Smooth muscle cell (in vitro differentiated cells): ENCODE data around the gene RAP2A. TPM values are rescaled to one million over a fixed set of nuclear protein-coding genes. Genes with fewer than 3 reads are reported as not detected.

Experiments
- DNase-seq: peaks from one replicate; lab custom pipeline; 2025; ENCODE audit not compliant: unreplicated experiment; lab: John Stamatoyannopoulos, UW
- H2AFZ ChIP-seq: fragments of 200-600 bp; sonication (generic); 2 replicates; pipeline ENCODE4 v1.6.0; 2016; ENCODE audit warnings: antibody characterized with exemption, low read depth, mild to moderate bottlenecking
- H3F3A ChIP-seq: fragments of 200-600 bp; sonication (generic); 2 replicates; pipeline ENCODE4 v1.6.0; 2017; ENCODE audit warnings: antibody characterized with exemption, low read depth
- H3K27ac ChIP-seq: fragments of 200-600 bp; sonication (generic); 2 replicates; pipeline ENCODE4 v1.5.1; 2016; ENCODE audit warnings: low read depth, mild to moderate bottlenecking
- H3K27me3 ChIP-seq: fragments of 200-600 bp; sonication (generic); 2 replicates; pipeline ENCODE4 v1.6.1; 2016; ENCODE audit warnings: low read depth, mild to moderate bottlenecking
- H3K36me3 ChIP-seq: fragments of 200-600 bp; sonication (generic); 2 replicates; pipeline ENCODE4 v1.5.1; 2016; ENCODE audit warnings: low read depth
- H3K4me1 ChIP-seq: fragments of 200-600 bp; sonication (generic); 2 replicates; pipeline ENCODE4 v1.5.1; 2016; ENCODE audit warnings: low read depth
- H3K4me2 ChIP-seq: fragments of 200-600 bp; sonication (generic); 2 replicates; pipeline ENCODE4 v1.6.0; 2016; ENCODE audit warnings: mild to moderate bottlenecking
- H3K4me3 ChIP-seq: fragments of 200-600 bp; sonication (generic); 2 replicates; pipeline ENCODE4 v1.5.1; 2016; ENCODE audit warnings: mild to moderate bottlenecking
- H3K79me2 ChIP-seq: fragments of 200-600 bp; sonication (generic); 2 replicates; pipeline ENCODE4 v1.6.0; 2016; ENCODE audit warnings: low read depth, mild to moderate bottlenecking
- H3K9ac ChIP-seq: fragments of 200-600 bp; sonication (generic); 2 replicates; pipeline ENCODE4 v1.6.0; 2016; ENCODE audit warnings: low read depth
- H3K9me3 ChIP-seq: fragments of 200-600 bp; sonication (generic); replicated peaks from 2 replicates; pipeline ENCODE4 v1.5.1; 2016; ENCODE audit warnings: low read depth
- H4K20me1 ChIP-seq: fragments of 200-600 bp; sonication (generic); 2 replicates; pipeline ENCODE4 v1.6.0; 2016; ENCODE audit warnings: low read depth
- CTCF ChIP-seq: fragments of 200-600 bp; sonication (generic); IDR thresholded peaks from 2 replicates; pipeline ENCODE4 v1.5.1; 2017; ENCODE audit warnings: borderline replicate concordance, mild to moderate bottlenecking, antibody characterized with exemption; ENCODE audit not compliant: insufficient read depth, poor library complexity, severe bottlenecking
- WGBS: methylation state at CpG from one replicate; pipeline ENCODE4 v1.1.7; 2016; ENCODE audit warnings: low lambda C conversion rate; 5-methylcytosine and 5-hydroxymethylcytosine counted together
- polyA plus RNA-seq: library from polyadenylated mRNA; unstranded; fragments of >200 nt; fragmentation: Nextera tagmentation; extraction: Ambion mirVana; gene quantifications from 2 replicates; pipeline ENCODE4 v1.2.1, GENCODE V29; 2016
- total RNA-seq: library from RNA; depleted of rRNA; stranded (reverse); fragments of >200 nt; gene quantifications from 2 replicates; pipeline ENCODE4 v1.2.3, GENCODE V29; 2014

RAP2A gene
- total and polyA plus RNA-seq, 2 experiments from 2014 or later: 8.5 to 24.1 TPM

GRCh38 chr13:97432917-97433726 is 847 bp upstream of the RAP2A start:
- H3K4me1 ChIP-seq: peaks cover 32% of the 10 kb centered on the region
- peaks cover 38% of the 10 kb centered on the region for H3K79me2 ChIP-seq
- H3K9me3 ChIP-seq: no peaks in the 10 kb centered on the region
- DNase-seq: peak; percentile 99
- peak overlapping the region; percentile 87 for H2AFZ ChIP-seq
- peak overlapping the region; percentile 98 for H3K9ac ChIP-seq
- H3K36me3 ChIP-seq: no peaks in the 10 kb centered on the region
- peaks cover 28% of the 10 kb centered on the region for H4K20me1 ChIP-seq
- H3K27me3 ChIP-seq: no peaks in the 10 kb centered on the region
- H3F3A ChIP-seq: no peaks in the 10 kb centered on the region
- peak overlapping the region; percentile 86 for H3K4me3 ChIP-seq
- peak overlapping the region; percentile 99 for H3K27ac ChIP-seq
- TF ChIP-seq CTCF: no peak
- 1% methylated on average over 50 of the region's 50 CpGs for WGBS
- H3K4me2 ChIP-seq: peak overlapping the region; percentile 88

- Histone ChIP-seq H3F3A (no peaks in the 10 kb centered on the region), H3K36me3 (no peaks in the 10 kb centered on the region), H2AFZ (peak overlapping the region; percentile 84), H3K4me1 (peaks cover 32% of the 10 kb centered on the region), H3K9me3 (no peaks in the 10 kb centered on the region), H3K27ac (peak overlapping the region; percentile 23), H3K9ac (peak overlapping the region; percentile 74), H3K79me2 (peaks cover 53% of the 10 kb centered on the region), H3K27me3 (no peaks in the 10 kb centered on the region), H3K4me2 (peak overlapping the region; percentile 98), H4K20me1 (peaks cover 42% of the 10 kb centered on the region), H3K4me3 (peak overlapping the region; percentile 91)
- WGBS: under 1% methylated on average over 59 of the region's 60 CpGs
- no peak for TF ChIP-seq CTCF
- DNase-seq: peak; percentile 34
Observed at GRCh38 chr13:97434397-97435201, 630 bp downstream of the RAP2A start.

- 23% methylated on average over 3 of the region's 3 CpGs for WGBS
- H4K20me1 ChIP-seq: peaks cover 45% of the 10 kb centered on the region
- peaks cover 60% of the 10 kb centered on the region for H3K79me2 ChIP-seq
- H3K4me3 ChIP-seq: peak overlapping the region; percentile 91
- no peaks in the 10 kb centered on the region for H3K27me3 ChIP-seq
- H3K9ac ChIP-seq: peak overlapping the region; percentile 74
- H3K4me1 ChIP-seq: peaks cover 32% of the 10 kb centered on the region
- H3F3A ChIP-seq: no peaks in the 10 kb centered on the region
- no peaks in the 10 kb centered on the region for H3K36me3 ChIP-seq
- no peak for TF ChIP-seq CTCF
- peak overlapping the region; percentile 98 for H3K4me2 ChIP-seq
- no peak overlapping the region for H3K27ac ChIP-seq
- H3K9me3 ChIP-seq: no peaks in the 10 kb centered on the region
- H2AFZ ChIP-seq: peak overlapping the region; percentile 84
- no peak for DNase-seq
Observed at GRCh38 chr13:97435323-97435722, 1.4 kb downstream of the RAP2A start.
